ENCODE measurements around the gene PCDHA12.
"Not testable (repeated sequence)": the region's sequence is repeated elsewhere in the genome, so short reads cannot be mapped to it uniquely, and the experiment has no call there.

The PCDHA12 gene

DNA sequence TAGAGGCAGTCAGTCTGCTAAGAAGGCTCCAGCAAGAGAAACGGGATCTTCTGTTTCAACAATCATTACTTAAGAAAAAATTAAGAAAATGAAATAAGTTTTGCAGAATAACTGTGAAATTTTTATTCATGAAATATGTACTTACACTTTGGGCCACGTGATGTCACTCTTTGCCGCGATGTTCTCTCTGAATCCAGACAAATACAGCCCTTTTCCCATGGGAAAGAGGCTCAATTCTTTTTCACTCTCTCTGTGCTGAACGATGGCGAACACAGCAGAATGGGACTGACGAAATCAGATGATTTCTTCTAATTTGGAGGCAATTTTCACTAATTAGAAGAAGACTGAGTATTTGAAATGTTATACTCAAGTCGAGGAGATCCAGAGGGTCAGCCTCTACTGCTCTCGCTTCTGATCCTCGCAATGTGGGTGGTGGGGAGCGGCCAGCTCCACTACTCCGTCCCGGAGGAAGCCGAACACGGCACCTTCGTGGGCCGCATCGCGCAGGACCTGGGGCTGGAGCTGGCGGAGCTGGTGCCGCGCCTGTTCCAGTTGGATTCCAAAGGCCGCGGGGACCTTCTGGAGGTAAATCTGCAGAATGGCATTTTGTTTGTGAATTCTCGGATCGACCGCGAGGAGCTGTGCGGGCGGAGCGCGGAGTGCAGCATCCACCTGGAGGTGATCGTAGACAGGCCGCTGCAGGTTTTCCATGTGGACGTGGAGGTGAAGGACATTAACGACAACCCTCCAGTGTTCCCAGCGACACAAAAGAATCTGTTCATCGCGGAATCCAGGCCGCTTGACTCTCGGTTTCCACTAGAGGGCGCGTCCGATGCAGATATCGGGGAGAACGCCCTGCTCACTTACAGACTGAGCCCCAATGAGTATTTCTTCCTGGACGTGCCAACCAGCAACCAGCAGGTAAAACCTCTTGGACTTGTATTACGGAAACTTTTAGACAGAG is 26.7 kb upstream of the PCDHA12 start, which contains the start of gene PCDHA9:
Gene PCDHA9, plus strand, starts transcription at position 244 of the 964 bp plus-strand sequence. Its CDS starts 114 bp downstream, at position 358.
- not testable (repeated sequence) for H3K27ac Mint-ChIP-seq; H3K4me3 Mint-ChIP-seq; H3K4me1 Mint-ChIP-seq; H3K27me3 Mint-ChIP-seq; ATAC-seq; H3K36me3 Mint-ChIP-seq (ENCODE audit: low read depth); H3K9me3 Mint-ChIP-seq; DNase-seq

GRCh38 chr5:140849831-140850634 is 25.1 kb upstream of the PCDHA12 start:
- not testable (repeated sequence) for H3K4me1 Mint-ChIP-seq; H3K27ac Mint-ChIP-seq; DNase-seq; ATAC-seq; H3K4me3 Mint-ChIP-seq; H3K36me3 Mint-ChIP-seq (ENCODE audit: low read depth); H3K9me3 Mint-ChIP-seq; H3K27me3 Mint-ChIP-seq

- DNase-seq (no peak), ATAC-seq (no peak)
- H3K36me3 Mint-ChIP-seq (ENCODE audit: low read depth), result peaks cover 2% of the 10 kb centered on the region
- H3K4me1 Mint-ChIP-seq, result no peaks in the 10 kb centered on the region
- H3K9me3 Mint-ChIP-seq, result peaks cover 10% of the 10 kb centered on the region
- no peak within 1 kb of the TSS for H3K27ac Mint-ChIP-seq
- H3K4me3 Mint-ChIP-seq, result no peak within 1 kb of the TSS
- peaks cover 5% of the 10 kb centered on the region for H3K27me3 Mint-ChIP-seq
Measured at GRCh38 chr5:140855772-140856674, 19.1 kb upstream of the PCDHA12 start, which contains the start of gene PCDHA10. Gene PCDHA10 (plus strand): TSS chr5:140855897. CDS start chr5:140856049, 152 bp downstream.

GRCh38 chr5:140857177-140857986 is 17.7 kb upstream of the PCDHA12 start:
- no peak overlapping the region for H3K27ac Mint-ChIP-seq
- ATAC-seq, result no peak

DNA sequence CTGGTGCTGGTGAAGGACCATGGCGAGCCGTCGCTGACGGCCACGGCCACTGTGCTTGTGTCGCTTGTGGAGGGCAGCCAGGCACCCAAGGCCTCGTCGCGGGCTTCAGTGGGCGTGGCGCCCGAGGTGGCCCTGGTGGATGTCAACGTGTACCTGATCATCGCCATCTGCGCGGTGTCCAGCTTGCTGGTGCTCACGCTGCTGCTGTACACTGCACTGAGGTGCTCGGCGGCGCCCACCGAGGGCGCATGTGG is 17.2 kb upstream of the PCDHA12 start:
- Mint-ChIP-seq H3K36me3 (ENCODE audit: low read depth) (peaks cover 2% of the 10 kb centered on the region), H3K27me3 (peaks cover 5% of the 10 kb centered on the region), H3K4me1 (no peaks in the 10 kb centered on the region), H3K27ac (no peak overlapping the region), H3K4me3 (no peak overlapping the region), H3K9me3 (peaks cover 10% of the 10 kb centered on the region)
- DNase-seq (no peak), ATAC-seq (no peak)

More at GRCh38 chr5:140857177-140857986, 17.7 kb upstream of the PCDHA12 start:
- H3K9me3 Mint-ChIP-seq, result peaks cover 10% of the 10 kb centered on the region
- no peak overlapping the region for H3K4me3 Mint-ChIP-seq
- H3K36me3 Mint-ChIP-seq (ENCODE audit: low read depth), result peaks cover 2% of the 10 kb centered on the region
- DNase-seq, result no peak
- H3K27me3 Mint-ChIP-seq, result peaks cover 5% of the 10 kb centered on the region
- H3K4me1 Mint-ChIP-seq, result no peaks in the 10 kb centered on the region

DNA sequence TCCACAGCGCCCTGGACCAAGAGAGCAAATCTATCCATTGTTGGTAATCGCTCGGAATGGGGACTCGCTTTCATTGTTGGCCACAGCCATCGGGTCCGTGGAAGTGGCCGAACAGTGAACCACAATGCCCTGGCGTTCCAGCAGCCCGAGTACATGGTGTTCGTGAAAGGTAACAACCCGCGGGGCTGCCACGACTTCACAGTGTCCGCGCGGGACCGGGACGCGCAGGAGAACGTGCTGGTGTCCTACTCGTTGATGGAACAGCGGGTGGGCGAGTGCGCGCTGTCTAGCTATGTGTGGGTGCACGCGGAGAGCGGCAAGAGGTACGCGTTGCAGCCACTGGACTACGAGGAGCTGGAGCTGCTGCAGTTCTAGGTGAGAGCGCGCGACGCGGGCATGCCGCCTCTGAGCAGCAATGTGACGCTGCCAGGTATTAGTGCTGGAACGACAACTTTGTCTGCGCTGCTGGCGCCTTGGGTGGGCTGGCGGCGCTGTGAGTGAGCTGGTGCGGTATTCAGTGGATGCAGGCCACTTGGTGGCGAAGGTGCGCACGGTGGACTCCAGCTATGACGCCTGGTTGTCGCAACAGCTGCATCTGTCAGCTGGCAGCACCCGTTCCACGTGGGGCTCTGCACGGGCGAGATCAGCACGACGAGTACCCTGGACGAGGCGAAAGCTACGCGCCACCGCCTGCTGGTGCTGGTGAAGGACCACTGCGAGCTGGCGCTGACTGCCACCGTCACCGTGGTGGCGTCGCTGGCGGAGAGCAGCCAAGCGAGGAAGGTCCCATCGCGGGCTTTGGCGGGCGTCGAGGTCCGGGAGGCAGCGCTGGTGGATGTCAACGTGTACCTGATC is 12.4 kb upstream of the PCDHA12 start:
- no peak overlapping the region for H3K27ac Mint-ChIP-seq
- H3K9me3 Mint-ChIP-seq, result peaks cover 4% of the 10 kb centered on the region
- H3K4me3 Mint-ChIP-seq, result no peak overlapping the region
- peaks cover 2% of the 10 kb centered on the region for H3K36me3 Mint-ChIP-seq (ENCODE audit: low read depth)
- no peak for DNase-seq
- peaks cover 9% of the 10 kb centered on the region for H3K27me3 Mint-ChIP-seq
- no peak for ATAC-seq
- H3K4me1 Mint-ChIP-seq, result no peaks in the 10 kb centered on the region

- DNase-seq (no peak), ATAC-seq (no peak)
- Mint-ChIP-seq H3K4me1 (no peaks in the 10 kb centered on the region), H3K27me3 (peaks cover 24% of the 10 kb centered on the region), H3K36me3 (ENCODE audit: low read depth) (peaks cover 9% of the 10 kb centered on the region), H3K9me3 (peaks cover 13% of the 10 kb centered on the region), H3K4me3 (no peak within 1 kb of the TSS), H3K27ac (no peak within 1 kb of the TSS)
Measured at GRCh38 chr5:140868721-140869554, 6.2 kb upstream of the PCDHA12 start, which contains the start of gene PCDHA11. Gene PCDHA11 (plus strand): TSS chr5:140868957. CDS start chr5:140869104, 147 bp downstream.

GRCh38 chr5:140869555-140869886 is 5.6 kb upstream of the PCDHA12 start:
- H3K9me3 Mint-ChIP-seq, result peaks cover 18% of the 10 kb centered on the region
- no peak overlapping the region for H3K27ac Mint-ChIP-seq
- peaks cover 9% of the 10 kb centered on the region for H3K36me3 Mint-ChIP-seq (ENCODE audit: low read depth)
- no peak for DNase-seq
- H3K27me3 Mint-ChIP-seq, result peaks cover 30% of the 10 kb centered on the region
- ATAC-seq, result no peak
- H3K4me3 Mint-ChIP-seq, result no peak overlapping the region
- H3K4me1 Mint-ChIP-seq, result no peaks in the 10 kb centered on the region

- no peak overlapping the region for H3K27ac Mint-ChIP-seq
- peaks cover 24% of the 10 kb centered on the region for H3K9me3 Mint-ChIP-seq
- ATAC-seq (no peak), DNase-seq (no peak)
- peaks cover 39% of the 10 kb centered on the region for H3K27me3 Mint-ChIP-seq
- H3K4me3 Mint-ChIP-seq, result no peak overlapping the region
- H3K4me1 Mint-ChIP-seq, result no peaks in the 10 kb centered on the region
- peaks cover 13% of the 10 kb centered on the region for H3K36me3 Mint-ChIP-seq (ENCODE audit: low read depth)
Measured at GRCh38 chr5:140870221-140871201, 4.6 kb upstream of the PCDHA12 start.

DNA sequence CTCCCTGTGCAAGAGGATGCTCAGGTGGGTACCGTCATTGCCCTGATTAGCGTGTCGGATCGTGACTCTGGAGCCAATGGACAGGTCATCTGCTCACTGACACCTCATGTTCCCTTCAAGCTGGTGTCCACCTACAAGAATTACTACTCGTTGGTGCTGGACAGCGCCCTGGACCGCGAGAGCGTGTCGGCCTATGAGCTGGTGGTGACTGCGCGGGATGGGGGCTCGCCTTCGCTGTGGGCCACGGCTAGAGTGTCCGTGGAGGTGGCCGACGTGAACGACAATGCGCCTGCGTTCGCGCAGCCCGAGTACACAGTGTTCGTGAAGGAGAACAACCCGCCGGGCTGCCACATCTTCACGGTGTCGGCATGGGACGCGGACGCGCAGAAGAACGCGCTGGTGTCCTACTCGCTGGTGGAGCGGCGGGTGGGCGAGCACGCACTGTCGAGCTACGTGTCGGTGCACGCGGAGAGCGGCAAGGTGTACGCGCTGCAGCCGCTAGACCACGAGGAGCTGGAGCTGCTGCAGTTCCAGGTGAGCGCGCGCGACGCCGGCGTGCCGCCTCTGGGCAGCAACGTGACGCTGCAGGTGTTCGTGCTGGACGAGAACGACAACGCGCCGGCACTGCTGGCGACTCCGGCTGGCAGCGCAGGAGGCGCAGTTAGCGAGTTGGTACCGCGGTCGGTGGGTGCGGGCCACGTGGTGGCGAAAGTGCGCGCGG is 1.6 kb downstream of the PCDHA12 start:
- not testable (repeated sequence) for H3K4me3 Mint-ChIP-seq, ATAC-seq, H3K4me1 Mint-ChIP-seq, DNase-seq, H3K27ac Mint-ChIP-seq
- H3K36me3 Mint-ChIP-seq (ENCODE audit: low read depth), result peaks cover 16% of the 10 kb centered on the region
- H3K27me3 Mint-ChIP-seq, result peaks cover 49% of the 10 kb centered on the region
- peaks cover 40% of the 10 kb centered on the region for H3K9me3 Mint-ChIP-seq

DNA sequence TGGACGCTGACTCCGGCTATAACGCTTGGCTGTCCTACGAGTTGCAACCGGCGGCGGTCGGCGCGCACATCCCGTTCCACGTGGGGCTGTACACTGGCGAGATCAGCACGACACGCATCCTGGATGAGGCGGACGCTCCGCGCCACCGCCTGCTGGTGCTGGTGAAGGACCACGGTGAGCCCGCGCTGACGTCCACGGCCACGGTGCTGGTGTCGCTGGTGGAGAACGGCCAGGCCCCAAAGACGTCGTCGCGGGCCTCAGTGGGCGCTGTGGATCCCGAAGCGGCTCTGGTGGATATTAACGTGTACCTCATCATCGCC is 2.1 kb downstream of the PCDHA12 start:
- Mint-ChIP-seq H3K9me3 (peaks cover 38% of the 10 kb centered on the region), H3K27ac (no peak overlapping the region), H3K27me3 (peaks cover 47% of the 10 kb centered on the region), H3K4me3 (no peak overlapping the region), H3K36me3 (ENCODE audit: low read depth) (peaks cover 16% of the 10 kb centered on the region), H3K4me1 (no peaks in the 10 kb centered on the region)
- DNase-seq (no peak), ATAC-seq (no peak)
